H9 (cell line): ENCODE results near the gene PPP1R1B. TPM values are rescaled to one million over a fixed set of nuclear protein-coding genes. Genes with fewer than 3 reads are reported as not detected.

ENCODE experiments used
- DNase-seq: peaks from one replicate; pipeline ENCODE4 v3.0.0-alpha.2; 2017
- H2AFZ ChIP-seq: one replicate; pipeline ENCODE4 v1.6.1; 2013; ENCODE audit warnings: mild to moderate bottlenecking, low read length, control low read depth, moderate library complexity
- H2AK5ac ChIP-seq: 2 replicates; pipeline ENCODE4 v1.6.1; 2013; ENCODE audit warnings: low read length, control low read depth, mixed read lengths; ENCODE audit not compliant: insufficient read length
- H2BK120ac ChIP-seq: one replicate; pipeline ENCODE4 v1.6.1; 2013; ENCODE audit warnings: low read depth, mild to moderate bottlenecking, low read length, control low read depth, inconsistent platforms; ENCODE audit not compliant: poor library complexity, severe bottlenecking
- H2BK12ac ChIP-seq: 2 replicates; pipeline ENCODE4 v1.6.1; 2013; ENCODE audit warnings: low read length, control low read depth, mixed read lengths, low read depth; ENCODE audit not compliant: insufficient read length
- H2BK15ac ChIP-seq: 2 replicates; pipeline ENCODE4 v1.6.1; 2013; ENCODE audit warnings: low read depth, low read length, control low read depth
- H2BK20ac ChIP-seq: one replicate; pipeline ENCODE4 v1.6.1; 2013; ENCODE audit warnings: low read depth, mild to moderate bottlenecking, low read length, control low read depth, inconsistent platforms; ENCODE audit not compliant: poor library complexity, severe bottlenecking
- H2BK5ac ChIP-seq: 2 replicates; pipeline ENCODE4 v1.6.1; 2013; ENCODE audit warnings: low read length, control low read depth, mixed read lengths; ENCODE audit not compliant: insufficient read length
- H3K14ac ChIP-seq: 2 replicates; pipeline ENCODE4 v1.6.1; 2013; ENCODE audit warnings: low read length, control low read depth; ENCODE audit not compliant: insufficient read depth
- H3K18ac ChIP-seq: 2 replicates; pipeline ENCODE4 v1.6.1; 2013; ENCODE audit warnings: low read depth, mild to moderate bottlenecking, mixed read lengths, low read length, control low read depth; ENCODE audit not compliant: insufficient read length
- H3K23ac ChIP-seq: 2 replicates; pipeline ENCODE4 v1.6.1; 2013; ENCODE audit warnings: low read length, control low read depth, mixed read lengths, low read depth; ENCODE audit not compliant: insufficient read length
- H3K23me2 ChIP-seq: 2 replicates; pipeline ENCODE4 v1.6.1; 2013; ENCODE audit warnings: low read depth, mild to moderate bottlenecking, mixed read lengths, low read length, control low read depth; ENCODE audit not compliant: insufficient read length, poor library complexity, severe bottlenecking
- H3K27ac ChIP-seq: 2 replicates; pipeline ENCODE4 v1.5.1; 2013; ENCODE audit warnings: low read length, control low read depth, mixed read lengths, low read depth; ENCODE audit not compliant: insufficient read length
- H3K27me3 ChIP-seq: 2 replicates; pipeline ENCODE4 v1.6.1; 2013; ENCODE audit warnings: low read length, control low read depth, inconsistent platforms; ENCODE audit not compliant: insufficient read depth
- H3K4ac ChIP-seq: 2 replicates; pipeline ENCODE4 v1.6.1; 2013; ENCODE audit warnings: low read depth, mild to moderate bottlenecking, control low read depth, inconsistent platforms, low read length, moderate library complexity
- H3K4me1 ChIP-seq: 2 replicates; pipeline ENCODE4 v1.6.1; 2013; ENCODE audit warnings: low read length, control low read depth, inconsistent platforms; ENCODE audit not compliant: insufficient read depth
- H3K4me2 ChIP-seq: 2 replicates; pipeline ENCODE4 v1.6.1; 2013; ENCODE audit warnings: low read length, control low read depth, mixed read lengths; ENCODE audit not compliant: insufficient read length, insufficient read depth
- H3K56ac ChIP-seq: 2 replicates; pipeline ENCODE4 v1.6.1; 2013; ENCODE audit warnings: low read depth, mild to moderate bottlenecking, mixed read lengths, low read length, control low read depth; ENCODE audit not compliant: insufficient read length
- H3K79me1 ChIP-seq: 2 replicates; pipeline ENCODE4 v1.6.1; 2013; ENCODE audit warnings: low read depth, mild to moderate bottlenecking, moderate library complexity, low read length, control low read depth, inconsistent platforms; ENCODE audit not compliant: insufficient read depth, poor library complexity, severe bottlenecking
- H3K79me2 ChIP-seq: 2 replicates; pipeline ENCODE4 v1.6.1; 2013; ENCODE audit warnings: low read length, control low read depth, inconsistent platforms; ENCODE audit not compliant: insufficient read depth
- H3K9ac ChIP-seq: 2 replicates; pipeline ENCODE4 v1.6.1; 2013; ENCODE audit warnings: low read length, control low read depth, mixed read lengths; ENCODE audit not compliant: insufficient read length; ENCODE audit errors: extremely low read depth
- H3K9me3 ChIP-seq: one replicate; pipeline ENCODE4 v1.6.1; 2013; ENCODE audit warnings: low read depth, low read length, inconsistent platforms; ENCODE audit not compliant: control insufficient read depth
- H3T11ph ChIP-seq: one replicate; pipeline ENCODE4 v1.6.1; 2013; ENCODE audit warnings: mild to moderate bottlenecking, low read length, control low read depth, inconsistent platforms
- H4K20me1 ChIP-seq: one replicate; pipeline ENCODE4 v1.6.1; 2013; ENCODE audit not compliant: control insufficient read depth, insufficient read length, insufficient read depth
- H4K5ac ChIP-seq: 2 replicates; pipeline ENCODE4 v1.6.1; 2013; ENCODE audit warnings: low read depth, mild to moderate bottlenecking, mixed read lengths, low read length, control low read depth; ENCODE audit not compliant: insufficient read length
- H4K8ac ChIP-seq: replicated peaks from 2 replicates; pipeline ENCODE4 v1.6.1; 2013; ENCODE audit warnings: low read length, control low read depth, mixed read lengths, low read depth; ENCODE audit not compliant: insufficient read length
- H4K91ac ChIP-seq: 2 replicates; pipeline ENCODE4 v1.6.1; 2013; ENCODE audit warnings: low read depth, mild to moderate bottlenecking, moderate library complexity, mixed read lengths, low read length, control low read depth; ENCODE audit not compliant: insufficient read length
- H3K27ac Mint-ChIP-seq, 3 experiments: 2 replicates in 2 of 3; 3 replicates in 1 of 3; pipeline ENCODE4 v1.8.0; 2020 to 2021; ENCODE audit warnings: mixed read lengths in 3 of 3, mild to moderate bottlenecking in 1 of 3, moderate library complexity in 1 of 3
- H3K27me3 Mint-ChIP-seq: 2 replicates; pipeline ENCODE4 v1.8.0; 2021; ENCODE audit warnings: low read depth, mild to moderate bottlenecking, moderate library complexity, mixed read lengths
- H3K36me3 Mint-ChIP-seq, 3 experiments: 2 replicates in 2 of 3; 3 replicates in 1 of 3; pipeline ENCODE4 v1.8.0; 2020 to 2021; ENCODE audit warnings: low read depth in 3 of 3, mixed read lengths in 3 of 3; ENCODE audit not compliant: insufficient read depth in 1 of 3
- H3K4me1 Mint-ChIP-seq, 2 experiments: 2 replicates each; pipeline ENCODE4 v1.8.0; 2020; ENCODE audit warnings: mixed read lengths in 2 of 2
- H3K4me3 Mint-ChIP-seq, 2 experiments: 2 replicates in 1 of 2; 3 replicates in 1 of 2; pipeline ENCODE4 v1.8.0; 2020 to 2021; ENCODE audit warnings: mild to moderate bottlenecking in 2 of 2, mixed read lengths in 2 of 2, moderate library complexity in 1 of 2
- H3K9me3 Mint-ChIP-seq, 2 experiments: 2 replicates in 1 of 2; 3 replicates in 1 of 2; pipeline ENCODE4 v1.8.0; 2020; ENCODE audit warnings: mild to moderate bottlenecking in 2 of 2, mixed read lengths in 2 of 2, moderate library complexity in 1 of 2
- whole genome bisulfite sequencing: extraction: QIAGEN DNeasy Blood & Tissue Kit; methylation state at CpG from one replicate; pipeline ENCODE4 v1.1.7; 2013; ENCODE audit warnings: missing lambda C conversion rate, low lambda C conversion rate, mixed read lengths; ENCODE audit not compliant: insufficient read length; ENCODE audit errors: extremely low coverage; 5-methylcytosine and 5-hydroxymethylcytosine counted together
- total RNA-seq: library from RNA; stranded (reverse); gene quantifications from 2 replicates; pipeline ENCODE4 v1.2.1, GENCODE V29; 2021
- TF ChIP-seq, protein P1 (sequence below): fragments of 200-600 bp; sonication (generic); conservative IDR thresholded peaks from 3 replicates; pipeline ENCODE4 v1.8.0; 2021; ENCODE audit warnings: antibody characterized with exemption, mild to moderate bottlenecking

Gene PPP1R1B
- total RNA-seq, 1 experiment from 2014 or later: 15.5 TPM

GRCh38 chr17:39653662-39654331, 27.0 kb downstream of the PPP1R1B start:
- H3K27ac ChIP-seq: no peak overlapping the region
- H3K4me2 ChIP-seq: no peak overlapping the region
- H4K91ac ChIP-seq: no peak overlapping the region
- no peak overlapping the region for H2BK5ac ChIP-seq
- no peaks in the 10 kb centered on the region for H3K27me3 ChIP-seq
- H3K9me3 ChIP-seq: no peaks in the 10 kb centered on the region
- H3K23me2 ChIP-seq: no peaks in the 10 kb centered on the region
- no peaks in the 10 kb centered on the region for H3K79me2 ChIP-seq
- no peak overlapping the region for H3T11ph ChIP-seq
- H4K8ac ChIP-seq: no peak overlapping the region
- DNase-seq: peak; percentile 90
- H2BK12ac ChIP-seq: no peak overlapping the region
- Mint-ChIP-seq H3K9me3 (no peaks in the 10 kb centered on the region), H3K27ac (peak overlapping the region; percentile 6 to 79 (median 10); a peak in 4 of 7 replicates), H3K36me3 (peaks cover 0 to 23% (median 4%) of the 10 kb centered on the region in 3 experiments; a peak in 6 of 7 replicates), H3K4me3 (no peak overlapping the region; a peak in 1 of 5 replicates), H3K4me1 (peaks cover 29 to 66% of the 10 kb centered on the region in 2 experiments), H3K27me3 (no peaks in the 10 kb centered on the region)
- no peak overlapping the region for H2AK5ac ChIP-seq
- no CpG with 5 or more reads among the region's 14 CpGs for WGBS
- no peak overlapping the region for H3K14ac ChIP-seq
- TF ChIP-seq, protein P1, sequence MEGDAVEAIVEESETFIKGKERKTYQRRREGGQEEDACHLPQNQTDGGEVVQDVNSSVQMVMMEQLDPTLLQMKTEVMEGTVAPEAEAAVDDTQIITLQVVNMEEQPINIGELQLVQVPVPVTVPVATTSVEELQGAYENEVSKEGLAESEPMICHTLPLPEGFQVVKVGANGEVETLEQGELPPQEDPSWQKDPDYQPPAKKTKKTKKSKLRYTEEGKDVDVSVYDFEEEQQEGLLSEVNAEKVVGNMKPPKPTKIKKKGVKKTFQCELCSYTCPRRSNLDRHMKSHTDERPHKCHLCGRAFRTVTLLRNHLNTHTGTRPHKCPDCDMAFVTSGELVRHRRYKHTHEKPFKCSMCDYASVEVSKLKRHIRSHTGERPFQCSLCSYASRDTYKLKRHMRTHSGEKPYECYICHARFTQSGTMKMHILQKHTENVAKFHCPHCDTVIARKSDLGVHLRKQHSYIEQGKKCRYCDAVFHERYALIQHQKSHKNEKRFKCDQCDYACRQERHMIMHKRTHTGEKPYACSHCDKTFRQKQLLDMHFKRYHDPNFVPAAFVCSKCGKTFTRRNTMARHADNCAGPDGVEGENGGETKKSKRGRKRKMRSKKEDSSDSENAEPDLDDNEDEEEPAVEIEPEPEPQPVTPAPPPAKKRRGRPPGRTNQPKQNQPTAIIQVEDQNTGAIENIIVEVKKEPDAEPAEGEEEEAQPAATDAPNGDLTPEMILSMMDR: peak; percentile 96
- no peak overlapping the region for H2BK15ac ChIP-seq
- H3K18ac ChIP-seq: no peak overlapping the region
- no peak overlapping the region for H2BK20ac ChIP-seq
- H4K20me1 ChIP-seq: no peaks in the 10 kb centered on the region
- no peak overlapping the region for H2BK120ac ChIP-seq
- no peak overlapping the region for H2AFZ ChIP-seq
- H3K9ac ChIP-seq: no peak overlapping the region
- peaks cover 9% of the 10 kb centered on the region; the same call in 1 of the 2 replicates for H3K4me1 ChIP-seq
- H4K5ac ChIP-seq: no peak overlapping the region
- no peak overlapping the region for H3K56ac ChIP-seq
- no peak overlapping the region for H3K23ac ChIP-seq
- no peak overlapping the region for H3K4ac ChIP-seq
- no peaks in the 10 kb centered on the region for H3K79me1 ChIP-seq
